GM21825 (cell line): ENCODE measurements around the gene KRABD2.
"Not testable (repeated sequence)": the region's sequence is repeated elsewhere in the genome, so short reads cannot be mapped to it uniquely, and the experiment has no call there.

Experiments
- ATAC-seq: cut with Tn5 transposase; IDR thresholded peaks from one replicate; pipeline ENCODE4 v1.9.1; 2021; ENCODE audit warnings: mild to moderate bottlenecking, moderate library complexity; ENCODE audit not compliant: unreplicated experiment

The KRABD2 gene

DNA sequence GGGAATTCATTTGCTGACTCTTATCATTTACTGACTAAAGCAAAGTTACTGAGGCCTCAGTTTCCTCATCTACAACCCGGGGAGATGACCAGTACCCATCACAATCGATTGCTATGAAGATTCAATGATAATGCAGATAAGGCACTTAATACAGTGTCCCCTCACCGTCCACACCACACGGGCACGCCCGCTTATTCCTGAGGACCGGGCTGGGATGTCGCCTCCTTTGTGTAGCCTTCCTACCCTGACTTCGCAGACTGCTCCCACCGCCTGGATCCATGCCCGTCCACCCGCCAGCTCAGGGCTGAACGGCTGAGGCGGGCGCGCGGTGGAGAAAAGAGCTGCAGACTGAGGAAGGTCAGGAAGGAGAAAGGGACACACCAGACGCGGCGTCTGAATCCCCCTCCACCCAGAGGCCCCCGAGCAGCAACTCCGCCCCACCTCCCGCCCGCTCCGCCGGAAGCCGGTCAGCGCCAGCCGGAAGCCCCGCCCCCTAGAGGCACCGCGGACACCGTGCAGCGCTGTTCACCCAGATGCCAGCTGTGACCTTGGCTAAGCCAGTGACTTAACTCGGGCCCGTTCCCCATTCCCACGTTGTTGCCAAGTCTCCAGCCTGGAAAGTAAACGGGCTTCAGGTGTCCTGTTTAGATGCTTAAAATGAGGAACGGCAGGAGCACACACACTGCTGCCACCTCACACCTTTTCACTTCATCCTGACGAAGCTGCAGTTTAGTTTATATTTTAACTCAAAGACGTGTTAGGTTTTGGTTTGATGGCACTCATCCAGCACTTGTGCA, at the start of gene KRABD2:
TSS of gene KRABD2 (minus strand) at position 434 of the 797 bp plus-strand sequence.
- peak; percentile 83 for ATAC-seq

- ATAC-seq = no peak
Observed at GRCh38 chr17:8421571-8421970, 45.1 kb upstream of the KRABD2 start.

GRCh38 chr17:8420041-8420934, 43.8 kb upstream of the KRABD2 start:
- ATAC-seq = no peak

- ATAC-seq = no peak
Observed at GRCh38 chr17:8419305-8419704, 42.8 kb upstream of the KRABD2 start.

DNA sequence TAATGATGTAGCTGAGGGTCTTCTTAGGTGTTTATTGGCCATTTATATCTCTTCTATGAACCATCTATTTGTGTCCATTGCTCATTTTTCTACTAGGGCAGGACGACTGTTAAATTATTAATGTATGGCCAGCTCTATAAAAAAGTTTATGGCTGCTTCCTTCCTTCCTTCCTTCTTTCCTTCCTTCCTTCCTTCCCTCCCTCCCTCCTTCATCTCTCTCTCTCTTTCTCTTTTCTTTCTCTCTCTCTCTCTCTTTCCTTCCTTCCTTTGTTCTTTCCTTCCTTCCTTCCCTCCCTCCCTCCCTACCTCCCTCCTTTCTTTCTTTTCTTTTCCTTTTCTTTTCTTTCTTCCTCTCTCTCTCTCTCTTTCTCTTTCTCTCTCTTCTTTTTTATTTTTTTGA, 42.0 kb upstream of the KRABD2 start:
- ATAC-seq = no peak

DNA sequence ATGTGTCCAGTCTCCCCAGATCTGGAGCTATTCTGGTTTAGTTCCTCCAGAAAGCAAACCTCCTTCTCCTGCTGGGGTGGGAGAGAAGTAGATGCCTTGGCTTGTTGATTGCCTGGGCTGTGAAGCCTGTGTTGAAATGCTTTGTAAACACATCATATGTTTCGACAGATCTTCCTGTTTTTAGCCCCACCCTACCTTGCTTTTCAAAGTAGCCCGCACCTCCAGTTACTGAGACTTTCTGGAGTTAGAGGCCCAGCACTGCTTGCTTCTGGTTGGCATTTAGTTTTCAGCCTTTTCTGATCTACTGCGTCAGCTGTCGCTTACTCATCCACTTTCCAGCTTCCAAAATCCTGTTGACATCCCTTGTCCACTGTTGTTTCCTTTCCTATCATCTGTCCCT, 41.3 kb upstream of the KRABD2 start:
- ATAC-seq = no peak

GRCh38 chr17:8413938-8414337, 37.4 kb upstream of the KRABD2 start:
- no peak for ATAC-seq

GRCh38 chr17:8413328-8413727, 36.8 kb upstream of the KRABD2 start:
- ATAC-seq = no peak

GRCh38 chr17:8412089-8412488, 35.6 kb upstream of the KRABD2 start:
- no peak for ATAC-seq

DNA sequence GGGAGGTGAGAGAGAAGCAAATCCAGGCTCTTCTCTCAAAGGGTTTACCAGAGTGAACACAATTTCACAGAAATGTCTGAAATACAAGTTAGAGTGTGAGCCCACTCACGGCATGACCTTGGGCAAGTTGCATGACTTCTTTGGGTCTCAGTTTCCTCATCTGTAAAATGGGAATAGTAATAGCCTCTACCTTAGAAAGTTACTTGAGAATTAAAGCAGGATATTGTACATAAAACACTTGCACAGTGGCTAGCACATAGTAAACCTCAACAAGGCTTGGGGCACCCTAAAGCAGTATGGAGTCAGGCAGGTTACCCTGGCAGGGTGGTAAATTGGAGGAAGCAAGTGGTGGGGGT, 34.4 kb upstream of the KRABD2 start:
- no peak for ATAC-seq

- no peak for ATAC-seq
Observed at GRCh38 chr17:8409966-8410882, 33.7 kb upstream of the KRABD2 start.

- ATAC-seq = no peak
Observed at GRCh38 chr17:8408371-8408770, 31.9 kb upstream of the KRABD2 start.

GRCh38 chr17:8406174-8406573, 29.7 kb upstream of the KRABD2 start:
- no peak for ATAC-seq

DNA sequence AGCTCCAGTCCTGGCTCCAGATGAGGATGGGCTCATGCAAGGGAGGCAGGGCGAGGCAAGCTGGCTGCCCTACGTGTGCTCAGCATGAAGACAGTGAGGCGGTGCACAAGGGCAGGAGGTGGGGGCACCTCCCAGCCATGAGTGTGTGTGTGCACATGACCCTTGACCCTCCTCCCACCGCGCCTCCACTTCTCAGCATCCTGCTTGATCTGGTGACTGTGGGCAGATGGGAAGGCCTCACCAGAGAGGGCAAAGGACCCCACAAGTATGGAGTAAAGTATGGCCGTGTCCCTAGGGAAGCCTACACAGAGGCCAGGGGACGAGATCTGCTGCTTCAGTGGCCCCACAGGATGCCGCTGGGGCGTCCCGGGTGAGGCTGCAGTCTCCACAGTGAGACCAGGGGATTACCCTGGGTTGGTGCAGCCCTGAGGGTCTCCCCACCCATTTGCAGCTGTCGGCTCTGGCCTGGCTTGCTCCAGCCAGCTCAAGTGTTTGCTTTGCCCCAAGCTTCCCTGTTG, 29.1 kb upstream of the KRABD2 start:
- ATAC-seq = no peak

DNA sequence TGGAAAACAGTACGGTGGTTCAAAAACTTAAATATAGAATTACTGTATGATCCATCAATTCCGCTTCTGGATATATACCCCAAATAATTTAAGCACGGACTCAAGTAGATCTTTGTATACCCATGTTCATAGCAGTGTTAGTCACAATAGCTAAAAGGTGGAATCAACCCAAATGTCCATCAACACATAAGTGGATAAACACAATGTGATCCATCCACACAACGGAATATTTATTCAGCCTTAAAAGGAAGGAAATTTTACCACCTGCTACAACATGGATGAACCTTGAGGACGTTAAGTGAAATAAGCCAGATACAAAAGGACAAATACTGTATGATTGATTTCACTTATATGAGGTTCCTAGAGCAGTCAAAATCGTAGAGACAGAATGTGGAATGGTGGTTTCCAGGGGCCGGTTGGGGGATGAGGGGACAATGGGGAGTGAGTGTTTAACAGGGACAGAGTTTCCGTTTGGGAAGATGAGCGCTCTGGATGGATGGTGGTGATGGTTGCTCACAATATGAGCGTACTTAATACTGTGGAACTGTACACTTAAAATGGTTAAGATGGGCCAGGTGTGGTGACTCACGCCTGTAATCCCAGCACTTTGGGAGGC, 26.5 kb upstream of the KRABD2 start:
- ATAC-seq = no peak

DNA sequence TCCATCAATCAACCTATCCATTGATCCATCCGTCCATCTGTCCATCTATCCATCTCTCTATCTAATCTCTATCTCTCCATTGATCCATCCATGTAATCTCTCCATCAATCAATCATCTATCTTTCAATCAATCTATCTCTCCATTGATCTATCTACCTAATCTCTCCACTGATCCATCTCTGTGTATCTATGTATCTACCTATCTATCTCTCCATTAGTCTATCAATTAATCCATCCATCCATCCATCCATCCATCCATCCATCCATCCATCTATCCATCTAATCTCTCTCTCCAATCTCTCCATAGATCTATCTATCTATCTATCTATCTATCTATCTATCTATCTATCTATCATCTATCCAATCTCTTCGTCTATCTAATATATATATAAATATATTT, 24.6 kb upstream of the KRABD2 start:
- no peak for ATAC-seq

DNA sequence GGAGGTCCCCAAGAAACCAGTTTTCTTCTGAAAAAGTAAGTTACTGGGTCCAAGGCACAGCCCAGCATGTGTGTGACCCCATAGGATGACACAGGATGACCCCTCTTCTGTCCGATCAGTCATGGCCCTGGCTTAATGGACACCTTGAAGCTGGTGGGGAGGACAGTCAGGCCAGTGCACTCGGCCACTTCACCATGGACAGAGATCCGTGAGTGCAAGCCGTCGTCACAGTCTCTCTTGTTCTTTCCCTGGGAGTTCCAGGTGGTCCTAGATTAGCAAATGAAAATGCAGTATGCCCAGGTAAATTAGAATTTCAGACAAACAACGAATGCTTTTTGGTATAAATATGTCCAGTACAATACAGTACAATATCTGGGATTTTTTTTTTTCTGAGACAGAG, 22.5 kb upstream of the KRABD2 start:
- ATAC-seq = no peak

DNA sequence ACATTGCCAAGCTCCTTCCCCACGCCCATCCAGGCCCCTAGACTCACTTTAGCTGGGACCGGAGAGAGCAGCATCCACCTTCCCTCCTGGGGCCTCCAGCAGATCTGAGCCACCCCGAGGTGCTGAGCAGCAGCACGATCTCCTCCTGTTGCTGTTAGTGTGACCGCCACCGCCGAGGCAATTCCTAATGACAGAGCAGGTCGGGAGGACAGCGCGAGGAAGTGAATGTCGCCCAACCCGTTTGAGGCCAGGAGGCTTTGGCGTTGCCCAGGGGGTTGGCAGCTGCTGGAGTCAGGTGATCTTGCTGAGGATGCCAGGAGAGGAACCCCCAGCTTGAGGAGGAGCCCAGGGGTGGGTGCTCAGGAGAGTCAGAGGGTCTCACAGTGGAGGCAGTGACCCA, 21.1 kb upstream of the KRABD2 start, which contains the start of gene RNF222:
TSS of gene RNF222 (minus strand) at position 192 of the 400 bp plus-strand sequence. CDS start 4,366 bp downstream, outside the sequence.
- no peak for ATAC-seq

- ATAC-seq = not testable (repeated sequence)
Observed at GRCh38 chr17:8394497-8394896, 18.0 kb upstream of the KRABD2 start.
